SKM-1 treated with dmso at 0.1 percent for 144 hours (cell line): ENCODE measurements around the gene ARPC4.
"Not testable (repeated sequence)": the region's sequence is repeated elsewhere in the genome, so short reads cannot be mapped to it uniquely, and the experiment has no call there.

Experiments used
- DNase-seq: peaks from one replicate; lab custom pipeline; 2025; ENCODE audit not compliant: unreplicated experiment; lab: John Stamatoyannopoulos, UW

ARPC4 gene

DNA sequence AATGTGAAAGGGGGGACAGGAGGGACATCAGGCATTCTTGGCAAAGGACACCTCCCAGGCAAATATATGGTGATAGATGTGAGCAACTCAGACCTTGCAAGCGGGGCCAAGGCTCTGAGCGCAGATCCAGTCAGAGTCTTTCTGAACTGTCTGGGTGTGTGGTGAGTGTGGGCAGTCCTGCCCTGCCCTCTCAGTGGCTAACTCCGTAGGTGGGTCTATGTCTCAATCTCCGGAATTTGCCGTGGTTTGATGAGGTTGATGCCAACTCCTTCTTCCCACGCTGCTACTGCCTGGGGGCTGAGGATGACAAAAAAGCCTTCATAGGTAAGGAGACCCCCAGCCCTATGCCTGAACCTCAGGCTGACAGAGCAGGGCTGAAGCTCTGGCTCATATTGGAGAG is 24.6 kb downstream of the ARPC4 start:
- DNase-seq, result no peak

DNA sequence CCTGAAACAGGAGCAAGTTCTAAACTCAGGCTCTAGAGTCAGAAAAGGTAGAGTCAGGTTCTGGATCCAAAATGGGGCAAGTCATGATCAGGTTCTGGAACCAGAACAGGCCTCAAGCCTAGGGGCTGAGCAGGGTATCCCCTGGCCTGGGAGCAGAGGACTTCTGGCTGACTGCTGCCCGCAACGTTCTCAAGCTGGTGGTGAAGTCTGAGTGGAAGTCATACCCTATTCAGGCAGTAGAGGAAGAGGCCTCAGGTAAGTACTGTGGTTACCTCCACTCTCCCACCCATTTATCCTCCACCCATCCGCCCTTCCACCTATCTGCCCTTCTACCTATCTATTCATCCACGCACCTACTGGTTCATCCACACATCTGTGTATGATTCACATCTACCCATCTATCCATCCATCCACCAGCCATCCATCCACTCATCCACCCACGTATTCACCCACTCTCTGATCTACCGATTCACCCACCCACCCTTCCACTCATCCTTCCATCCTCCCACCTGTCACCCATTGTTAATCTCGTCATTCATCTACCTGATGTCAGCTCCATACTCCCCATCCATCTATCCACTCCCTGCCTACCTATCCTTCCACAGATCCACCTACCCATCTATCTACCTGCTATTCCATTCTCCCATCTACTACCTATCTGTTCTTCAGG is 25.9 kb downstream of the ARPC4 start:
- no peak for DNase-seq

DNA sequence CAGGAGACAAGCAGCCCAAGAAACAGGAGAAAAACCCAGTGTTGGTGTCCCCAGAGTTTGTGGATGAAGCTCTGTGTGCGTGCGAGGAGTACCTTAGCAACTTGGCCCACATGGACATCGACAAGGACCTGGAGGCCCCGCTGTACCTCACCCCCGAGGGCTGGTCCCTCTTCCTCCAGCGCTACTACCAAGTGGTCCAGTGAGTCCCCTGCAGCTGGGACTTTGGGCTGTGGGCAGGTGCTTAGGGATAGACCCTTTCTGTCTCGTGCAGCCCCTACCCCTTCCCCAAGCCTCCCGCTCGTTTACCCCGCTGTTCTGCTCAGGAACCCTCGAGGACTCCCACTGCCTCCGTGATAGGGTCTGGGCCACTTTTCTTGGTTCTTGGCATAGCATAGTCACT is 27.7 kb downstream of the ARPC4 start:
- no peak for DNase-seq

DNA sequence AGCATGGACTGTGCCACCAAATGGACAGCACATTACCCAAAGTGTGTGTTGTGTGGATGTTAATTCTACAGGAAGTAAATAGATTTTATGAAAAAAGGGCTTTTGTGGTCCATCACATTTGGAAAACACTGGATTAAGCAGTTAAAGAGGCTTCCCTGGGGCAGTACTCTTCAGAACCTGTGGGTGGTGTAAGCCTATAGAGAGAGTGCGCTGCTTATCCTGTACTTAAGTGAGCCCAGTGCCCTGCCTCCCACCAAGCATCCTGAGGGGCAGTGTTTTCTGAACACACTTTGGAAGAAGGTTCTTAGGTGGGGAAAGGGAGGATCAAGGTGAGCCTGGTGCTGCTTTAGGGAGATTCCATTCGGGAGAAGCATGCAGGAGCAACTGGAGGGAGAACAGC is 28.1 kb downstream of the ARPC4 start:
- no peak for DNase-seq

DNA sequence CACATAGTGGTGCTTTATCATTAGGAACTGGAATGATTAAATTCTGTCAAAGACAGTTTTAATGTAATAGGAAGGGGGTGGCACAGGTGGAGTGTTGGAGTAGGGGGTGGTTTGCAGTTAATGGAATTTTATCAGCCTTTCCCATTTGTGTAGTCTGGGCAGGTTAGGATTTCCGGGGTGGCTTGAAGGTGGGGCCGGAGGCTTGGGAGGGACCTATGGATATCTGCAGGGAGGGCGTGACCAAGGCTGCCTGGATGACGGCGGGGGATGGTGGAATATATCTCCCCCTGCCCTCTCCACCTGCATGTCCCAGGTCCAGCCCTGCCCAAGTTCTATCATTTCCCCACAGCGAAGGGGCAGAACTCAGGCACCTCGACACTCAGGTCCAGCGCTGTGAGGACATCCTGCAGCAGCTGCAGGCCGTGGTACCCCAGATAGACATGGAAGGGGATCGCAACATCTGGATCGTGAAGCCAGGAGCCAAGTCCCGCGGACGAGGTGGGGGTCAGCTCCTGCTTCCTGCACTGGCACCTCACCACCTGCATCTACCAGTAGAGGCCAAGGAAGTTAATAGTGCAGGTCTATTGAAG is 32.7 kb downstream of the ARPC4 start:
- DNase-seq, result no peak

DNA sequence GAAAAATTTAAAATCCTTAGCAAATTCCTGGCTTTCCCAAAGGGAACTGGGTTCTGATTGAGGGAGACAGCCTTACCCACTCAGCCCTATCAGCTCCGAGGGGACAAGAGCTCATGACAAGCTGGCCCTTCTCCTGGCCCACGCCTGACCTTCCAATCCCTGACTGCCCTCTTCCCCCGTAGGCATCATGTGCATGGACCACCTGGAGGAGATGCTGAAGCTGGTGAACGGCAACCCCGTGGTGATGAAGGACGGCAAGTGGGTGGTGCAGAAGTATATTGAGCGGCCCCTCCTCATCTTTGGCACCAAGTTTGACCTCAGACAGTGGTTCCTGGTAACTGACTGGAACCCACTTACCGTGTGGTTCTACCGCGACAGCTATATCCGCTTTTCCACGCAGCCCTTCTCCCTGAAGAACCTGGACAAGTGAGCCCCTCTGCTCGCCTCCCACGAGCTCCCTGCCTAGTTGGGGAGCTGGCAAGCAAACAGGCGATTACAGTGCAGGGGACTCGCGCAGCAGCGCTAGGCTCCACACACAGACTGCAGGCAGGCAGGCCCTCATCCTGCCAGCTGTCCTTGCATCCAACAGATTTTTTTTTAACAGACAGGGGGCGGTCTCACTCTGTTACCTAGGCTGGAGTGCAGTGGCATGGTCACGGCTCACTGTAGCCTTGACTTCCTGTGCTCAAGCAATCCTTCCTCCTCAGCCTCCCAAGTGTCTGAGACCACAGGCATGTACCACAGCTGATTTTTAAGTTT is 34.1 kb downstream of the ARPC4 start:
- peak; percentile 34 for DNase-seq

DNA sequence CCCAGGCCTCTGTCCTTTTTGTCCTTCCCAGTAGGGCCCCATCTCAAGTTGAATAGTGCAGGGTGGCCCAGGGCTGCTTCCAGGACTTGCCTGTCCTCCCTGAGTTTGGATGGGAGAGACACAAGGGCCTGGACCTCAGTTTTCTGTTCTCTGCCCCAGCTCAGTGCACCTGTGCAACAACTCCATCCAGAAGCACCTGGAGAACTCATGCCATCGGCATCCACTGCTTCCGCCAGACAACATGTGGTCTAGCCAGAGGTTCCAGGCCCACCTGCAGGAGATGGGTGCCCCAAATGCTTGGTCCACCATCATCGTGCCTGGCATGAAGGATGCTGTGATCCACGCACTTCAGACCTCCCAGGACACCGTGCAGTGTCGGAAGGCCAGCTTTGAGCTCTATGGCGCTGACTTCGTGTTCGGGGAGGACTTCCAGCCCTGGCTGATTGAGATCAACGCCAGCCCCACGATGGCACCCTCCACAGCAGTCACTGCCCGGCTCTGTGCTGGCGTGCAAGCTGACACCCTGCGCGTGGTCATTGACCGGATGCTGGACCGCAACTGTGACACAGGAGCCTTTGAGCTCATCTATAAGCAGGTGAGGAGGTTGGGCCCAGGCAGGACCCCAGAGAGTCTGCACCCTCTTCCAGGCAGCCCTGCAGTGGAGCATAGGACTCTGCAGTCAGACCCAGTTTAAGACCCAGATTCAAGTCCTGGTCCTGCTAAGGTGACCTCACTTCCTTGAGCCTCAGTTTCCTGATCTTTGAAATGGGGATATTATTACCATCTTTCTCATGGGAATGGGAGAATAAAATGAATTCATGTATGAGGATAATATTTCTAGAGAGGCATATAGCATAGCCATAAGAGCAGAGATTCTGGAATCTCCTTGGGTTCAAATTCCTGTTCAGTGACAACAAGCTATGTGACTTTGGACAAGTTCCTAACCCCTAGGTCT is 36.2 kb downstream of the ARPC4 start:
- no peak for DNase-seq

DNA sequence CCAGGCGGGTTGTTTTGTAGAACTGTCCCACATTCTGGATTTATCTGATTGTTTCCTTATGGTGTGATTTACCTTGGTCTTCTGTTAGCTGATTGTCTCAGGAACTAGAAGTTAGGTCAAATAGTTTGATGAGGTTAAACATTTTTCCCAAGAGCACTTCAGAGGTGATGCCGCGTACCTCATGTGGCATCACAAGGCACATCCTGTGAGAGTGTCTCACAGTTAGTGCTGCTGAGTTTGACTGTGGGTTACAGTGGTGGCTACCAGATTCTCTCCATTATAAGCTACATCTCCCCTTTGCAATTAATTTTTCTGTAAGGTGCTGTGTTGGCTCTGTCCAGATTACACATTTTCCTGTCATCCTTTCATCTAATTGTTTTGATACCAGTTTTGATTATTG is 38.4 kb downstream of the ARPC4 start:
- no peak for DNase-seq

DNA sequence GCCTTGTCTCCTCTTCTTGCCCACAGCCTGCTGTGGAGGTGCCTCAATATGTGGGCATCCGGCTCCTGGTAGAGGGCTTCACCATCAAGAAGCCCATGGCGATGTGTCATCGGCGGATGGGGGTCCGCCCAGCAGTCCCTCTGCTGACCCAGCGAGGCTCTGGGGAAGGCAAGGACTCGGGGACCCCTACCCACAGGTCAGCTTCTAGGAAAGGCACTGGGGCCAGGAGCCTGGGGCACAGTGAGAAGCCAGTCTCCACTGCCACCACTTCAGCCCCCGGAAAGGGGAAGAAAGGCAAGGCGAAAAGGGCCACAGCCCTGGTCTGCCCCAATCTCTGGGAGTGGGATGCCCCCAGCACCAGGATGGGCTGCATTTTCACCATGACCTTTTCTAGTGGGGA is 40.2 kb downstream of the ARPC4 start:
- DNase-seq, result no peak

DNA sequence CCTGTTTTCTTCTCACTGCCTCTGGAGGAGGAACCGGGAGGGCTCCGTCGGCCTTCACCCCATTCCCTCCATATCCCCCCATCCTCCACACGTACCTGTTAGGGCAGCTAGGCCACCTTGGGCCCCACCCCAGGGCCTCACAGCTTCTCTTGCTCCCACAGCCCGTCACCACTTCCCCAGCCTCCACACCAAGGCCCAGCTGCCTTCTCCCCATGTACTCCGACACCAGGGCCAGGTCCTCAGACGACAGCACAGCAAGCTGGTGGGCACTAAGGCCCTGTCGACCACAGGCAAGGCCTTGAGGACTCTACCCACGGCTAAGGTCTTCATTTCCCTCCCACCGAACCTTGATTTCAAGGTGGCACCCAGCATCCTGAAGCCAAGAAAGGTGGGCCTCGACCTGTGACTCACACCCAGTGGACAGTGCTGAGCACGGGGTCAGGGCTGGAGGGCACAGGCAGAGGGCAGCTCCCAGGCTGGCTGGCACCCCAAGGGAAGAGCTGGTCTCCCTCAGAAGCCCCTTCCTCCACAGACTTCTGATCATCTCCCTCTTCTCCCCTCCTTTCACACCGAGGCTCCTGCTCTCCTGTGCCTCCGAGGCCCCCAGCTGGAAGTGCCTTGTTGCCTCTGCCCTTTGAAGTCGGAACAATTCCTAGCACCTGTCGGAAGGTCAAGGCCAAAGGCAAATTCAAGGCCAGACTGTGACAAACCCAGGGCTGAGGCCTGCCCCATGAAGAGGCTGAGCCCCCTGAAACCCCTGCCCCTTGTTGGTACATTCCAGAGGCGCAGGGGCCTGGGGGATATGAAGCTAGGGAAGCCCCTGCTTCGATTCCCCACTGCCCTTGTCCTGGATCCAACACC is 41.9 kb downstream of the ARPC4 start:
- no peak for DNase-seq

DNA sequence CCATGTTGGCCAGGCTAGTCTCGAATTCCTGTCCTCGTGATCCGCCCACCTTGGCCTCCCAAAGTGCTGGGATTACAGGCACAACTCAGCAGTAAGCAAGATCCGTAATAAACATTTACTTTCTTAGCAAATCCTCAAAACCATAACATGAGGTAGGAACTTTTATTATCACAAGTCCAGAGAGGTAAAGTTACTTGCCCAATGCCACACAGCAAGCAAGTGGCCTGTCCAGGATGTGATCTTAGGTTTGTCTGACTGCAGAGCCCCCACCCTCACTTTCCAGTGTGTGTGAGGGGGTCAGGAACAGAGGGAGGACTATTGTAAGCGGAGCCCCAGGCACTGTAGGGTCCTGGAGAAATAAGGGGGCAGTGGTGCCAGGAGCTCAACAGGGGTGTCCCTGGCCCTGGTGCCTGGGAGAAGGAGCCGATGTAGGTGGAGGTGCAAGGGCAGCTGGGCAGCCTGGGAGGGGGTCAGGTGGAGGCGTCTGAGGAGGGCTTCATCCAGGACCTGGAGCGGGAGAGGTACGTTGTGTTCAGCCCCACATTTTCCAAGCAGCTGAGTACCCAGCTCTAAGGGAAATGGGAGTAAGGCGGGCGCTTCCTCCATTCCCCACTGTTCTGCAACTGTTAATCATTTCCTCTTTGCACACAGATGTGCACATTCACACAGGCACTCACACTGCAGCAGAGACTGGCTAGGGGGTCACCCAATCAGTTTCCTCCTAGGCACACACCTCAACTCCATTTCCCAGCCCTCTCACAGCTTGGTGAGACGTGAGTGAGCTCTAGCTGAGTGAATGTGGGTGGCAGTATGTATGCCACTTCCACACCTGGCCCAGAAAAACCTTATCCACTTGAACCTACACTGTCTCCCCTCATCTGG is 45.1 kb downstream of the ARPC4 start:
- DNase-seq, result no peak

DNA sequence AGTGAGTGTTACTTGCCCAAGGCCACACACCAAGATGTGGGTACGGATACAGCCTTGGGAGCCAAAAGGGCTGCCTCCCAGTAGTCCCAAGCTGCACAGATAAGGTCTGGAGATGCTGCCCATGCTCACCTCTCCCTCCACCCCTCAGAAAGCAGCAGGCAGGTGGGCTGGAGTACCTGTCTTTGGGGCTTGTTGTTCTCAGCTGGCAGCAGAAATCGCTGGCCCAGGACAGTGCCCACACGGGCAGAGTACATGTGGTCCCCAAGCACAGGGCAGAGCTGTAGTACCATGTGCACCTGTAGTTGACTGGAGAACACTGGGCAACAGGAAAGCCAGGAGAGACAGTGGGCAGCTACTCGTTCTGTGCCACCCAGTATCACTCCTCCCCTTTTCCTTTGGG is 46.0 kb downstream of the ARPC4 start:
- no peak for DNase-seq

DNA sequence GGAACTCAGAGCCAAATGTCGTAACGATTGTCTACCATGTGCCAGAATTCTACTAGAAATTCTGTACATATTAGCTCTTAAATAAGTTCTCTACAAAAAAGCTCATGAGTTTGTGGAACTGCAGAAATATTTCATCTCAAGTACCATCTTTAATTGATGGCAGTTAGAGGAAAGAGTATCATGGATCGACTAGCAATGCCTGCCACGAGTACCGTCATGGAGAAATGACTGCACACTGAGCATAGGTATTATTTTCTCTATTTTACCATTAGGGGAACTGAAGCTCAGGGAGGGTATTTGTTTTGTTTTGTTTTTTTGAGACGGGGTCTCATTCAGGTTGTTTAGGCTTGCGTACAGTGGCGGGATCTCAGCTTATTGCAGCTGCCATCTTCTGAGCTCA is 48.1 kb downstream of the ARPC4 start:
- no peak for DNase-seq

DNA sequence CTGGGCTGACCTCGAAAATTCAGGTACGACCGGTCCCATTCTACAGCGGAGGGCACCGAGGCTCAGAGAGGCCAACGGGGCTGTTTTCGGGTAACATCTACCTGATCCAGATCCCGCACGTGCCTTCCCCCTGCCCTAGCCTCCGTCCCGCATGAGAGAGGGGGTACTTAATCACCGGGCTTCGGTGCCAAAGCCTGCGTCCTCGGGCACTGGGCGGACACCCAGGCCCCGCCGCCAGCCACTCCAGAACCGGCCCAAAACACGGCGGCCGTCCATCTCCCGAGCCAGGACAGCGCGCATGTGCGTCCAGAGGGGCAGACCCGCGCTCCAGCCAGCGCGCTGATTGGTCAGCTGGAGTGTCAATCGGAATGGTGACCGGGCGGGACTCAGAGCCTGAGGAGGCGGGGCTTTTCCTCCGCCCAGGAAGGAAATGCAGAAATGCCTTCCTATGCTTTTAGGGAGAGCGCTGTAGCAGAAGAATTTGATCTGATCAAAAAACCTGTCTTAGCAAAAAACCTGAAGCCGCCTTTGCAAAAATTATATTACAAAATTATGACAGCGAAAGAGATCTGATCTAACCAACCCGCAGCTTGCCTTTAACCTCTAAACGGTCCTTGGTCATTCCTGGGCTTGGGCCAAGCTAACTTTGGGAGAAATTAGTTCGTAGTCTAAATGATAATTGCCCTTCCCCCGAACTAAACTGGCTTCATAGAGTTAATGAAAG is 51.0 kb downstream of the ARPC4 start, which contains the start of gene RPUSD3:
TSS of gene RPUSD3 (minus strand) at position 294 of the 724 bp plus-strand sequence. CDS start at position 276, 18 bp downstream.
- peak; percentile 85 for DNase-seq

DNA sequence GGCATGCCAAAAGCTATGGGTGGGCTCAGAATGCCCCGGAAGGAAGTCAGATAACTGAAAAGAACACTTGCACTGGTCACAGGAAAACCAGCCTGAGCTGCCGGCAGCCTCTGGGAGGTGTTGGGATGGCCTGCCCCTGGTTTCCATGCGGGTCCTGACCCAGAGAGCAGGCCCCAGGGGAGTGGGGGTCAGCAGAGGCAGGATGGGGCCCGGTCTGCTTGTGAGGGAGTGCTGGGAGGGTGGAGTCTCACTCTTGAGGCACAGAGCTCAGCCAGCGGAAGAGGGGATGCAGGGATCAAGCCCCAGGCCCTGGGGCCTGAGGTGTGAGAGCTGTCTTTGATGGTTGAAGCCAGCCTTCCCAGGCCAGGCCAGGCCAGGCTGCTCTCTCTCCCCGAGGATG is 53.3 kb downstream of the ARPC4 start:
- DNase-seq, result no peak

DNA sequence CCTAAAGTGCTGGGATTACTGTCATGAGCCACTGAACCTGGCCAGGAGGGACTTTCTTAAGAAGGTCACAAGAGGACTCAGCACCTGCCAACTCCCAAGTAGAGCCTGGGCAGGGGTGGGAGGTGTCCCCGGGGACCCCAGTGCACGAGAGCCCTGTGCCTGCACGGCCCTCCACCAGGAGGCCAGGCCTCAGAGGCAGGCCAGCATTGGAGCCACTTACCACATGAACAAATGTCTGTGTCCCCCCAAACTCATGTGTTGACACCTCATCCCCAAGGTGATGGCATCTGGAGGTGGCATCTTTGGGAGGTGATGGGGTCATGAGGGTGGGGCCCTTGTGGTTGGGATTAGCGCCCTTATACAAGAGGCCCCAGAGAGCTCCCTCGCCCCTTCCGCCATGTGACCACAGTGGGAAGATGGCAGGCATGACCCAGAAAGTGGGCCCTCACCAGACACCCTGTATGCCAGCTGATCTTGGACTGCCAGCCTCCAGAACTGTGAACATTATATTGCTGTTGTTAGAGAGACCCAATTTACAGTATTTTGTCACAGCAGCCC is 54.1 kb downstream of the ARPC4 start:
- no peak for DNase-seq

DNA sequence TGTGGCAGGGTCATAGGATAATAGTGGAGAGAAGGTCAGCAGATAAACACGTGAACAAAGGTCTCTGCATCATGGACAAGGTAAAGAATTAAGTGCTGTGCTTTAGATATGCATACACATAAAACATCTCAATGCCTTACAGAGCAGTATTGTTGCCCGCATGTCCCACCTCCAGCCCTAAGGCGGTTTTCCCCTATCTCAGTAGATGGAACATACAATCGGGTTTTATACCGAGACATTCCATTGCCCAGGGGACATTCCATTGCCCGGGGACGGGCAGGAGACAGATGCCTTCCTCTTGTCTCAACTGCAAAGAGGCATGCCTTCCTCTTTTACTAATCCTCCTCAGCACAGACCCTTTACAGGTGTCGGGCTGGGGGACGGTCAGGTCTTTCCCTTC is 55.0 kb downstream of the ARPC4 start:
- not testable (repeated sequence) for DNase-seq

DNA sequence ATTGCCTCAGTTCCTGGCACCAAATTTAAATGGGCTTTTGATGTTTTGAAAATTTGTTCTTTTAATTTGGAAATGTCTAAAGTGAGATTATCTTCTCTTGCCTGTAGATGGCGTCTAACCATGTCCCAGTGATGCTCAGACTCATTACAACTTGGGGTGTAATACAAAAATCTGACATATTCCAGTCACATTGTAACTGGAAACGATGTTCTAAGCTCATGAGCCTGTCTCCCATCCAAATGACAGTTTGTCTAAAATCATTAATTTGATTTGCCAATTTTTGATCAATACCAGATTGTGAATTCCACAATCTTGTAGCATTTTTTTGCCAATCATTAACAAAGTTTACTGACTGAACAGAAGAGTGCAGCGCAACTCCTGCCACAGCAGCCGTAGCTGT is 56.0 kb downstream of the ARPC4 start:
- DNase-seq, result peak; percentile 40
